Small intestine (tissue), 7 donors: Measurements from ENCODE around the gene NACAD. TPM values are rescaled to one million over a fixed set of nuclear protein-coding genes. Genes with fewer than 3 reads are reported as not detected.

Source experiments
- DNase-seq, 2 donors: peaks; one replicate each; pipeline versions ENCODE4 v3.0.0 to v3.0.0-alpha.2; 2013
- FAIRE-seq: peaks from 2 replicates; lab custom pipeline; 2012; peaks lifted over from hg19 to GRCh38; lab: Jason Lieb, UNC
- H3K27ac ChIP-seq, 3 donors: one replicate each; pipeline ENCODE4 v1.5.1; 2013; ENCODE audit warnings: low read length in 2 of 3, mild to moderate bottlenecking in 2 of 3, control low read depth in 1 of 3, inconsistent platforms in 1 of 3, low read depth in 1 of 3, moderate library complexity in 1 of 3
- H3K27me3 ChIP-seq, 3 donors: one replicate each; pipeline ENCODE4 v1.6.1; 2013; ENCODE audit warnings: low read length in 3 of 3, inconsistent platforms in 1 of 3; ENCODE audit not compliant: control insufficient read depth in 3 of 3, insufficient read depth in 3 of 3
- H3K36me3 ChIP-seq, 3 donors: one replicate each; pipeline ENCODE4 v1.6.1; 2013; ENCODE audit warnings: low read length in 3 of 3, inconsistent platforms in 1 of 3, low read depth in 1 of 3, mild to moderate bottlenecking in 1 of 3, moderate library complexity in 1 of 3; ENCODE audit not compliant: control insufficient read depth in 3 of 3, insufficient read depth in 2 of 3
- H3K4me1 ChIP-seq, 3 donors: one replicate each; pipeline ENCODE4 v1.6.1; 2013; ENCODE audit warnings: low read length in 2 of 3, inconsistent platforms in 1 of 3, low read depth in 1 of 3, mild to moderate bottlenecking in 1 of 3, moderate library complexity in 1 of 3; ENCODE audit not compliant: control insufficient read depth in 3 of 3, insufficient read depth in 2 of 3
- H3K4me3 ChIP-seq, 3 donors: one replicate each; pipeline ENCODE4 v1.5.1; 2013; ENCODE audit warnings: low read length in 3 of 3, control low read depth in 1 of 3, inconsistent platforms in 1 of 3, low read depth in 1 of 3, mild to moderate bottlenecking in 1 of 3, moderate library complexity in 1 of 3
- H3K9me3 ChIP-seq, 2 donors: one replicate each; pipeline ENCODE4 v1.6.1; 2013; ENCODE audit warnings: low read depth in 1 of 2, low read length in 1 of 2; ENCODE audit not compliant: control insufficient read depth in 2 of 2, insufficient read depth in 1 of 2
- WGBS, 3 donors: extraction: QIAGEN DNeasy Blood & Tissue Kit; methylation state at CpG; one replicate each; pipeline ENCODE4 v1.1.7; 2013; 5-methylcytosine and 5-hydroxymethylcytosine counted together
- polyA plus RNA-seq, 4 donors: library from polyadenylated mRNA; stranded (reverse) in 3 of 4; unstranded in 1 of 4; fragments of 200-250 nt in 3 of 4; fragments of 120-200 nt in 1 of 4; gene quantifications; one replicate each; pipeline versions ENCODE4 v1.2.1 to v1.2.3, GENCODE V29; 2013
- donor health status: healthy with polysubstance abuse.
- donor health status: control.
- donor health status: control.
- donor health status: Bipolar disorder and iron deficiency.
- donor health status: healthy.

NACAD gene
- polyA plus RNA-seq, 4 donors, result 0.22 to 2.9 (median 1.1) TPM

- FAIRE-seq (no peak), DNase-seq (peak; percentile 38 to 64)
- Histone ChIP-seq H3K36me3 (no peaks in the 10 kb centered on the region), H3K9me3 (peaks cover 0 to 7% of the 10 kb centered on the region in 2 donors), H3K27me3 (peaks cover 0 to 15% (median 2%) of the 10 kb centered on the region in 3 donors), H3K4me3 (peak overlapping the region in 2 of 3 donors; percentile 44 to 48), H3K4me1 (peaks cover 0 to 4% (median 0%) of the 10 kb centered on the region in 3 donors), H3K27ac (peak overlapping the region in 1 of 3 donors; percentile 37)
- 6 to 8% (median 6%) methylated on average over 17 to 22 of the region's 22 CpGs for WGBS, 3 donors
Observed at GRCh38 chr7:45089341-45089891, 647 bp upstream of the NACAD start.

DNA sequence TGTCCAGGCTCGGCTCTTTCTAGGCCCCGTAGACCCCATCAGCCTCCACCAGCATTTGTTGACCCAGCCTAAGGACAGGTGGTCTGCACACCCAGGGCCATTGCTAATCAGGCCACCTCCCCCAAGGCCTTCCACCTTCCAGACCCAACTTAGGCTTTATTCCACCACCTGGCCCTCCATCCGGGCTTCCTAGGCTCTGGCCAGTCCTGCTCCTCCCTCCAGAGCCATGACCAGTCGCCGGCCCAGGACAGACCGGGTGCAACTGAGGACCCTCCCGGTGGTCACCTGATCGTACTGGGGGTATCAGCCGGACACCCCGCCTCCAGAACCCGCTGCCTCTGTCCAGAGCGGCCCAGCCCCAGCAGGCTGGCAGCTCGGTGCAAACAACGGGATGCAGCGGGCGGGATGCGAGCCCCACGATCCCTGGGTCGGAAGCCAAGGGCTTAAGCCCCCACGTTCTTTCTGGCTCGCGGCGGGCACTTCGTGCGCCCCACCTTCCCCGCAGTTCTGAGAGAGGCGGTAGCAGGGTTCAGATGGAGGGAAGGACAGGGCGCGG is 545 bp downstream of the NACAD start:
- Histone ChIP-seq H3K36me3 (no peaks in the 10 kb centered on the region), H3K4me1 (peaks cover 0 to 4% (median 0%) of the 10 kb centered on the region in 3 donors), H3K27me3 (peaks cover 0 to 15% (median 2%) of the 10 kb centered on the region in 3 donors), H3K4me3 (peak overlapping the region in 1 of 3 donors; percentile 40), H3K27ac (peak overlapping the region in 1 of 3 donors; percentile 17), H3K9me3 (no peaks in the 10 kb centered on the region)
- FAIRE-seq (no peak), DNase-seq (no peak)
- 38 to 64% (median 38%) methylated on average over 27 to 29 of the region's 29 CpGs for WGBS, 3 donors

DNA sequence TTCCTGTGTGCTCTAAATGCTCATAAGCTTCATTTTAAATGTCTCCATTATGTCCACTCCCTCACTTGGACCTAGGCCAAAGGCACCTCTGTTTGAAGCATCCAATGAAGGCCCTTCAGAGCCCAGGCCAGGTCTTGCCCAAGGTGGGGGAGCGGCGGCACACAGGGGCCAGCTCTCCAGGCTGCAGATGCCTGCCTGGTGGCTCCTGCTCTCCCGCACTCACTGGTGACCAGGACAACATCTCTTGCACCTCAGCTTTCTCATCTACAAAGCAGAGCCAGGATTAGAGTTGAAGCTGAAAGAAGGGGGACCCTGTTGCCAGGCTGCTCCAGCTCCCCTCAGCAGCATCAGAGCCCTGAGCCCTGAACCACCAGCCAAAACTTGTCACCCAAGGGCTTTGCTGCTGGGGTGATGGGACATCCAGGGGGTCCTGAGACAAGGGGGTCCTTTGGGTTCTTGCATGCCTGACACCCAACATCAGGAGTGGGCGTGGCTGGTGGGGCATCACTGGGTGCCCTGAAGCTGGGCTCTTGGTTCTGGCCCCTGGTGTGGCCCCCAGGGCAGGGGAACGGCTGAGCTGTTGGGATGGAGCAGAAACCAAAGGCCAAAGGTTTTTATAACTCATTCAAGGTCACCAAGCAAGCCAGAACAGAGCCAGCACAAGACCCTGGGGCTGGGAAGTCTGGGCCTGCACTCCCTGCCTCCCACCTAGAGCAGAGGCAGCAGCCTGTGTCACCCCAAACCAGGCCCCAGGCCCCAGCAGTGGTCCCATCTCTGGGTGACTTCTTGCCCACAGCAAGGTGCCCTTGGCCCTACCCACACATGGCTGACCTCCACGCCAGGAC is 1.2 kb downstream of the NACAD start:
- DNase-seq, result no peak
- H3K4me3 ChIP-seq, result peak overlapping the region in 1 of 3 donors; percentile 40
- no peaks in the 10 kb centered on the region for H3K9me3 ChIP-seq
- FAIRE-seq, result no peak
- 74 to 90% (median 89%) methylated on average over 6 of the region's 6 CpGs for WGBS, 3 donors
- no peaks in the 10 kb centered on the region for H3K36me3 ChIP-seq
- peaks cover 0 to 15% (median 2%) of the 10 kb centered on the region in 3 donors for H3K27me3 ChIP-seq
- peaks cover 0 to 4% (median 0%) of the 10 kb centered on the region in 3 donors for H3K4me1 ChIP-seq
- H3K27ac ChIP-seq, result no peak overlapping the region

GRCh38 chr7:45086331-45087065 is 2.3 kb downstream of the NACAD start:
- DNase-seq, result no peak
- no peak for FAIRE-seq
- H3K27me3 ChIP-seq, result peaks cover 0 to 15% (median 2%) of the 10 kb centered on the region in 3 donors
- H3K4me3 ChIP-seq, result no peak overlapping the region
- peaks cover 0 to 4% (median 0%) of the 10 kb centered on the region in 3 donors for H3K4me1 ChIP-seq
- no peaks in the 10 kb centered on the region for H3K9me3 ChIP-seq
- 81 to 87% (median 85%) methylated on average over 15 of the region's 15 CpGs for WGBS, 3 donors
- H3K27ac ChIP-seq, result no peak overlapping the region
- H3K36me3 ChIP-seq, result peaks cover 0 to 2% (median 0%) of the 10 kb centered on the region in 3 donors

DNA sequence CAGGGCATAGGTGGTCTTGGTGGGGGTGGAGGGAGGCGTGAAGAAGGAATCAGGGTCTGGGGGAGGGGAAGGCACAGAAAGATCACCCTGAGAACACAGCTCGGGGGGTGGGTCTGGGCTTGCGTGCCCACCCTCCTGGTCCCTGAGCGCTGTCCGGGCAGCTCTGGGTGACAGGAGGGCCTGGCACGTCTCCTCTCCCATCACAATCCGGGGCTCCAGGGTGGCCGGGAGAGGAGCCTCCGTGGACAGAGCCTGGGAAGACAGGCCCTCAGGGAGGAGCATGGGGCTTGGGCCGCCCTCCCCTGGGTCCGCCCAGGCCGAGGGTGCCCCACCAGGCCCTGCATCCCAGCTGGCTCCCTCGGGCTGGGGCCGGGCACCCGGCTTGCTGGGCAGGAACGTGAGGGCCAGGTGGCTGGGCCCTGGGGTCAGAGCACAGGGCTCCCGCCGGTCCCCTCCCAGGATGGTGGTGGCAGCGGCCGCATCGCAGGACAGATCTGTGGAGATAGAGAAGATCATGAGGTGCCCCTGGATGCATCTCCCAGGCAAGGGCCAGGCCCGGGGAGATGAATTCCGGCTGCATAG is 3.1 kb downstream of the NACAD start:
- peaks cover 0 to 4% (median 0%) of the 10 kb centered on the region in 3 donors for H3K4me1 ChIP-seq
- no peak for DNase-seq
- H3K4me3 ChIP-seq, result no peak overlapping the region
- H3K9me3 ChIP-seq, result no peaks in the 10 kb centered on the region
- peaks cover 0 to 15% (median 2%) of the 10 kb centered on the region in 3 donors for H3K27me3 ChIP-seq
- H3K27ac ChIP-seq, result no peak overlapping the region
- FAIRE-seq, result no peak
- 78 to 87% (median 79%) methylated on average over 16 to 23 of the region's 23 CpGs for WGBS, 3 donors
- H3K36me3 ChIP-seq, result peaks cover 0 to 4% (median 0%) of the 10 kb centered on the region in 3 donors

GRCh38 chr7:45084901-45085618 is 3.7 kb downstream of the NACAD start:
- H3K27ac ChIP-seq, result no peak overlapping the region
- peaks cover 0 to 14% (median 2%) of the 10 kb centered on the region in 3 donors for H3K27me3 ChIP-seq
- no peak for DNase-seq
- WGBS, 3 donors, result 72 to 80% (median 80%) methylated on average over 22 to 24 of the region's 24 CpGs
- no peaks in the 10 kb centered on the region for H3K9me3 ChIP-seq
- H3K4me3 ChIP-seq, result no peak overlapping the region
- H3K4me1 ChIP-seq, result peaks cover 0 to 4% (median 0%) of the 10 kb centered on the region in 3 donors
- peaks cover 0 to 9% (median 0%) of the 10 kb centered on the region in 3 donors for H3K36me3 ChIP-seq
- FAIRE-seq, result no peak

DNA sequence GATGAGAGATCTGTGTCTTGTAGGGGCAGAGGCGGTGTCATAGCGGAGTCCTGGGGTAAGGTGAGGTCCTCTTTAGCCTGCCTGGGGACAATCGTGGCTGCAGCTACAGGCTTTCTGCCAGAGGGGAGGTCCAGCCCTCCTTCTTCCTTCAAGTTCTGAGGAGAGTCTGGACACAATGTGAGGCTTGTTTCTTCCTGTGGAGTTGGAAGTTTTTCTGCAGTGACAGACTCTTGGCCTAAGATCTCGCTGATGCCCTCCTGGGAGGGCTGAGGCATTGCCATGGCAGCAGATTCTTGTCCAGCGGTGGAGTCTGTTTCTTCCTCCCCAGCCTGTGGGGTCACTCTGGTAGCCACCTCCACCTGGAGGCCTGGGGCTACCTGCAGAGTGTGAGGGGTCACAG is 4.4 kb downstream of the NACAD start:
- H3K9me3 ChIP-seq, result no peaks in the 10 kb centered on the region
- H3K27me3 ChIP-seq, result peaks cover 0 to 6% (median 1%) of the 10 kb centered on the region in 3 donors
- H3K4me1 ChIP-seq, result peaks cover 0 to 4% (median 0%) of the 10 kb centered on the region in 3 donors
- H3K4me3 ChIP-seq, result no peak overlapping the region
- no peak for FAIRE-seq
- DNase-seq, result no peak
- H3K36me3 ChIP-seq, result peaks cover 0 to 9% (median 0%) of the 10 kb centered on the region in 3 donors
- no peak overlapping the region for H3K27ac ChIP-seq
- 76 to 81% (median 81%) methylated on average over 5 of the region's 5 CpGs for WGBS, 3 donors
